SKM-1 (cell line): ENCODE data around the gene ULBP1.
"Not testable (repeated sequence)": the region's sequence is repeated elsewhere in the genome, so short reads cannot be mapped to it uniquely, and the experiment has no call there.

Source experiments
- DNase-seq: peaks from one replicate; lab custom pipeline; 2025; ENCODE audit not compliant: unreplicated experiment; lab: John Stamatoyannopoulos, UW

Gene ULBP1

DNA sequence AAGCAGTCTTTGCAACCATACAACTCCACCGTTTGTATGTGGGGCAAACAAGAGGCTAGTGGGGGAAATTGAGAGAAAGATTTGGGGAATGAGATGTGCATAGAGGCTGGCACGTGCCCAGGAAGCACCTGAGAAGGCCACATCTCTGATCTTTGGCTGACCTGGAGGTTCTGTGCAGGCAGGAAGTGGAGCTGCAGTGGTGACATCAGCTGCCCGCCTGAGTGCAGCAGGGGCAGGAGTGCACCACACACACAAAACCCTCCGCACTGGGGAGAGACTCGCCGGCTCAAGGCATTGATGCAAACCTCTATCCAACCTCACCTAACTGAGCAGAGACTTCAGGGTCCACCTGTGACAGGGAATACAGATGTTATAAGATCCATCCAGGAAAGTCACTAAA is 10.7 kb downstream of the ULBP1 start:
- not testable (repeated sequence) for DNase-seq

- DNase-seq = no peak
These were observed 11.1 kb downstream of the ULBP1 start for GRCh38 chr6:149974825-149975224.

DNA sequence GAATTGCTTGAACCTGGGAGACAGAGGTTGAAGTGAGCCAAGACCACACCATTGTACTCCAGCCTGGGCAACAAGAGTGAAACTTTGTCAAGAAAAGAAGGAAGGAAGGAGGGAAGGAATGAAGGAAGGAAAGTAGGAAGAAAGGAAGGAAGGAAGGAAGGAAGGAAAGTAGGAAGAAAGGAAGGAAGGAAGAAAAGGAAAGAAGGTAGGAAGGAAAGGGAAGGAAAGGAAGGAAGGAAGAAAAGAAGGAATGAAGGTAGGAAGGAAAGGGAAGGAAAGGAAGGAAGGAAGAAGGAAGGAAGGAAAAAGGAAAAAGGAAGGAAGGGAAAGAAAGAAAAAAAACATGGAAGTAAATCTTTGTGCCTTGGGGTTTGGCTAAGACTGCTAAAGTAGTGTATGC is 11.7 kb downstream of the ULBP1 start:
- DNase-seq = no peak

DNA sequence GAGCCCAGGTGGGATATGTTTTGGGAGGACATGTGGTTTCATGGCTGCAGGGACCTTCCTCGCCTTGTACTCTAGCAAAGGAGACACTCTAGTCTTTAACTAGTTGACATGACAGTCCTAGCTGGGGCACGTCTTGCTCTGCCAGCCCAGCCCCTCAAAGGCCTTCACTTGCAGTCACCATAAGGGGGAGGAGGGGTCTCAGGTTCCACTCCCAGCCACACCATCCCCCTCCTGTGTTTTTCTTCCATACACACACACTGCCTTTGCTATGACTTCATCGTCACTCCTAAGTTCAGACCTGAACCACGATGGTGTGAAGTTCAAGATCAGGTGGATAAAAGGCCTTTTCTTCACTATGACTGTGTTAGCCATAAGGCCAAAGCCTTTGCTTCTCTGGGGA is 13.5 kb downstream of the ULBP1 start:
- no peak for DNase-seq

- DNase-seq = no peak
These were observed 14.9 kb downstream of the ULBP1 start for GRCh38 chr6:149978610-149979009.

DNA sequence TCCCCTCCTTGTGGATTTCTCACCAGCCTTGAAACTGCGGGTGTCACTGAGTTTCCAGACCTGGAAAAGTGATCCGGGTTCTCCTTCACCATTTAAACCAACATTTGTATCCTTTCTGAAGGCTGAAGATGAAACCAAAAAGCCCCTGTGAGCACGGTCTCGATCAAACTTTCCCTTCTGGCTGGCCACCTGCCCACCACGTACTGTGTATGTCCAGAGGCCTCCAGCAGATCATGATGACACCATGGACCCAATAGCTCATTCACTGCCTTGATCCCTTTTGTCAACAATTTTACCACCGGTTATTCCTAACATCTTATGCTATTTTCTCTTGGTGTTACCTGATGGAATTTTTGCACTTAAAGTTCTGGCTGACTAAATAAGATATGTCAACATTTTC is 15.6 kb downstream of the ULBP1 start:
- DNase-seq = no peak

DNA sequence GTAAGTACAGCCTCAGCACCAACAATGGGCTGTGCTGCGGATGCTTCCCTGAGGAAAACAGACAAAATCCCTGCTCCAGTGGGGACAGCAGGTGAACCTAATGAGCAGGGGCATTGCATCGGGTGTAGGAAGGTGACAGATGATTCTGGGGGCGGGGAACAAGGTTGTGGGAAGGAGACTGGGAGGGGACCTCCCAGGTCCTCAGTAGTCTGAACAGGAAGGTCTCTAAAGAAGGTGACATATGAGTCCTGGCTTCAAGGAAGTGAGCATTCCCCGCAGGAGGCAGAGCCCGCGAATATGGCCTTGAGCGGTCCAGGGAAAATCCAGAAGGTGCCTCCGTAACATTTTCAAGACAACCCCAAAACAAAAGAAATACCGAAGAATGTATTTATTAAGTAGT is 19.4 kb downstream of the ULBP1 start:
- DNase-seq = no peak

GRCh38 chr6:149984773-149985172 is 21.0 kb downstream of the ULBP1 start:
- no peak for DNase-seq

DNA sequence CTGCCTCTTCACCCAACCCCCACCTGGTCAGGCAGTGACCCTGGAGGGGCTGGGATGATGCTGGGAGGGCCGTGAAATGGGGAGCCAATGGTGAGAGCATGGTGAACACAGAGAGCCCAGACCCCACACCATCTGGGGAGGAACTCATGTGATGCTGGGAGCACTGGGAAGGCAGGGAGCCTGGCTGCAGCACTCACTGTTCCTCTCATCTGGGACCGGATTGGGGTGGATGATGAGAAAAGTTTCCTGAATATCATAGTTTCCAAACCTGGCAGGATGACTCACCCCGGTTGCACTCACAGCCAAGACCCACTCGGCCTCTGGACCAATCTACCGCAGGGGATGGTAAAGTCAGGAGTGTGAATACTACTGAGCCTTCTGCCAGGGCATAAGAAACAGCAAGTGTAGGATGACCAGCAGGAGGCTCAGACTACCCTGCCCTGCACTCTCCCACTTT is 21.8 kb downstream of the ULBP1 start:
- DNase-seq = no peak

DNA sequence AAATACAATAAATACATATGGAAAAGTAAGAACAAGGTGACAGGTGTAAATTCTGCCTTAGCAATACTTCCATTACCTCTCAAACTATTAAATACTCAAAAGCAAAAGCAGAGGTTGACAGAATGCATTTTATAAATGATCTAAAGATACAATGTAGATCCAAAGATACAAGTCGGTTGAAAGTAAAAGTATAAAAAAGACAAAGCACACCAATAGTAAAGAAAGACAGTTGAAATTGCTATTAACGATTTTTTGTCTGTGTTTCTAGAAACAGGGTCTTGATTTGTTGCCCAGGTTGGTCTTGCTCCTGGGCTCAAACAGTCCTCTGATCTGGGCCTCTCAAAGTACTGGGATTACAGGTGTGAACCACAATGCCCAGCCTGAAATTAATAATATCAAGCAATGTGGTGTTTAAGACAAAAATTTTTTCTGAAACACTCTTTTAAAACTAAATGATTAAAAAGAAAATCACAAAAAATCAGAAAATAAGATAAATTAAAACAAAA is 23.9 kb downstream of the ULBP1 start:
- DNase-seq = no peak

DNA sequence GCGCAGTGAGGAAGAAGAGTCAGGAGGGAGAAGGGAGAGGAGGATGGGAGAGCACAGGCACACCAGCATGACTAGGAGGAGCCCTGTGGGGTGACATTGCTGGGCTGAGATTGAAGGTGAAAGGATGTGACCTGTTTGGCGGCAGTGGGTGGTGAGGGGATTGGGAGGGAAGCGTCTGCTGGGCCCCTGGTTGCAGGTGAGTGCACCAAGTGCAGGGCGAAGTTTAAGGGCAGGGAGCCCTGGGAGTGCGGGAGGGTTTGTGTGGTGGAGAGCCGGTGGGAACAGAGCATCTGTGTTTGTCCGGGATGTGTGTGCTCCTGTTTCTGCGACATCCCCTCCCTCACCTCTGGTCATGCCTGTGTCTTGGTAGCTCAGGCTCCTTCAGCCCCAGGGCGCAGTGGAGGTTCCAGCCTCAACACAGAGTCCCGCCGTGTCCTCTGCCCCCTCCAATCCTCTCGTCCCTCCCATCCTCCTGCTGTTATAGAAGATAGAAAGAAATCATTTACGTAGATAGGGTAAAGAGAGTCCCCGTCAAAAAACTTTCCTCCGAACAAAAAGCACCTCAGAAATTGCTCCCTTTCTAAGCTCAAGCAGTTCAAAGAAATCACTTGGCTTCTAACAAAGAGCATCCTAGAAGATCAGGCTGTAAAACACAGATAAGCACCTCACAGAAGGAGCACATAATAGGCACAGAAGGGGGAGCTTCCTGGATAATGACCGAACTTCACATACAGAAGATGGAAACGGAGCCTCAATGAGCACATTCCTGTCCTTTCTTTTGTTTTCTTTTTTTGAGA is 25.0 kb downstream of the ULBP1 start:
- DNase-seq = no peak

- no peak for DNase-seq
These were observed 26.5 kb downstream of the ULBP1 start for GRCh38 chr6:149990212-149990660.

DNA sequence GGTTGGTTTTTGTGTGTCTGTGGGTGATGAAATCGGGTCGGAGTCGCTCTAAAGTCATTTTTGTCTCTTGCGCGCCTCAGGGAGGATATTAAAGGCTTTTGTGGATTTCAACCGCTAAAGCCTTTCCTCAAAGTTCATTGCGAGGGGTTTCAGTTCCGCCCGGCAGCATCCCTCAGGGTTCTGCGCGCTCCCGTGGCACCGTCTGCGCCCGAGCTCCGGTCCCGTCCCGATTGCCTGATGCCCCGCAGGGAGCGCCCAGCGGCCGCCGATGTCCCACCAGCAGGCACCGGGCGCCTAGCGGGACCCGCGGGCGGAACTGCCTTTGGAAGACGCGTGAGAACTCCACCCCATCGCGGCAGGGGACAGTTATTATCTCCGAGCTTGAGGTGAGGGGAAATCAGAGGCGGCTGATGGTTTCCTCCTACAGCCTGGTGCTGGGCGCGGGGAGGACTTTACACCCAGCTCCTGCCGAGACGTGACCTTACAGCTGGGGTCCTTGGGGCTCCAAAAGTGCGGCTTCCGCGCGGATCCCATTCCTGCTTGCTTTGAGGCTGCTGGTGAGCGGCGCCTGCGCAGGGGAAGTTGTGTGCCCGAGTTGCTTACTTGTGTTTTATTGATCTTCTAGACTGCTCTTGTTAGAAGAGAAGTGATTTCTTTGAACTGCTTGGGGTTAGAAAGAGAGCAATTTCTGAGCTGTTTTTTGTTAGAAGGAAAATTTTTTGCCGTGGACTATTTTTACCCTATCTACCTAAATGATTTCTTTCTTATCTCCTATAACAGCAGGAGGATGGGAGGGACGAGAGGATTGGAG is 27.1 kb downstream of the ULBP1 start:
- no peak for DNase-seq

DNA sequence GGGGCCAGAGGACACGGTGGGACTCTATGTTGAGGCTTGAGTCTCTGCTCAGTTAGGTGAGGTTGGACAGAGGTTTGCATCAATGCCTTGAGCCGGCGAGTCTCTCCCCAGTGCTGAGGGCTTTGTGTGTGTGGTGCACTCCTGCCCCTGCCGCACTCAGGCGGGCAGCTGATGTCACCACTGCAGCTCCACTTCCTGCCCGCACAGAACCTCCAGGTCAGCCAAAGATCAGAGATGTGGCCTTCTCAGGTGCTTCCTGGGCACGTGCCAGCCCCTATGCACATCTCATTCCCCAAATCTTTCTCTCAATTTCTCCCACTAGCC is 27.7 kb downstream of the ULBP1 start:
- DNase-seq = not testable (repeated sequence)

- no peak for DNase-seq
These were observed 28.1 kb downstream of the ULBP1 start for GRCh38 chr6:149991838-149992237.

GRCh38 chr6:149995235-149995750 is 31.6 kb downstream of the ULBP1 start:
- DNase-seq = no peak

GRCh38 chr6:149995971-149996370 is 32.2 kb downstream of the ULBP1 start:
- no peak for DNase-seq

- DNase-seq = no peak
These were observed 35.9 kb downstream of the ULBP1 start for GRCh38 chr6:149999636-150000035.

DNA sequence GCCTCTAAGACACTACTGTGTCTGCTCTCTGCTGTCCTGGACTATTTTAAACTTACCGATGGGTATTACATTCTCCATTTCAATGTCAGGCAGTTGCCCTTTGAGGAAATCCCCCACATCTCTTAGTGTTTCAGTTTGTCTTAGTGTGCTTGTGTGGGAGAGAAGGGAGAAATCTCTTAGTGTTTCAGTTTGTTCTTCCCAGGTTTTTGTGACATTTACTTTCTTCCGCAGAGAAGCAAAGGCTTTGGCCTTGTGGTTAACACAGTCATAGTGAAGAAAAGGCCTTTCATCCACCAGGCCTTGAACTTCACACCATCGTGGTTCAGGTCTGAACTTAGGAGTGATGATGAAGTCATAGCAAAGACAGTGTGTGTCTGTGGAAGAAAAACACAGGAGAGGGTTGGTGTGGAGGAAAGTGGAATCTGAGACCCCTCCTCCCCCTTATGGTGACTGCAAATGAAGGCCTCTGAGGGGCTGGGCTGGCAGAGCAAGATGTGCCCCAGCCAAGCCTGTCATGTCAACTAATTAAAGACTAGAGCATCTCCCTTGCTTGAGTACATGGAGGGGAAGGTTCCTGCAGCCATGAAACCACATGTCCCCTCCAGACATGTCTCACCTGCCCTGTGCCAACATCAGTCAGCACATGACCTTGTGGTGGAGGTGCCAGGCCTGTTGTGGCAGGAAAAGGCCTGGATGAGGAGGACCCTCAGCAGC is 37.7 kb downstream of the ULBP1 start:
- DNase-seq = no peak

GRCh38 chr6:150002710-150003109 is 39.0 kb downstream of the ULBP1 start:
- DNase-seq = no peak

- DNase-seq = not testable (repeated sequence)
These were observed 39.9 kb downstream of the ULBP1 start for GRCh38 chr6:150003599-150003998.
